Left kidney (tissue), 8 donors: ENCODE results near the gene PITX2. TPM values are rescaled to one million over a fixed set of nuclear protein-coding genes. Genes with fewer than 3 reads are reported as not detected.
A peak's percentile ranks its signal among the peaks of the same experiment; 100 is the strongest.

ENCODE experiments used
- DNase-seq: peaks from one replicate; pipeline ENCODE4 v3.0.0-alpha.2; 2013
- long read RNA-seq, 8 donors: transcript quantifications; one replicate each; lab custom pipeline, GENCODE V29; 2026
- polyA plus RNA-seq: library from polyadenylated mRNA; unstranded; fragments of 120-200 nt; gene quantifications from one replicate; pipeline ENCODE4 v1.2.1, GENCODE V29; 2013; ENCODE audit not compliant: insufficient read length

Gene PITX2
- polyA plus RNA-seq = 3.8 TPM
- long read RNA-seq, donor 1, partial matches to known transcripts = 0 of 2 reads
- long read RNA-seq, donor 1, other reads (novel, unspliced or antisense) = 0 of 2 reads
- long read RNA-seq, donor 2, partial matches to known transcripts = 0 of 3 reads
- long read RNA-seq, donor 2, other reads (novel, unspliced or antisense) = 0 of 3 reads
- long read RNA-seq, donor 3, partial matches to known transcripts = 0 of 1 reads
- long read RNA-seq, donor 3, other reads (novel, unspliced or antisense) = 0 of 1 reads
- long read RNA-seq, donor 4 = 0 reads
- long read RNA-seq, donor 5, partial matches to known transcripts = 0 of 5 reads
- long read RNA-seq, donor 5, other reads (novel, unspliced or antisense) = 0 of 5 reads
- long read RNA-seq, donor 6, partial matches to known transcripts = 0 of 3 reads
- long read RNA-seq, donor 6, other reads (novel, unspliced or antisense) = 0 of 3 reads
- long read RNA-seq, donor 7, partial matches to known transcripts = 0 of 1 reads
- long read RNA-seq, donor 7, other reads (novel, unspliced or antisense) = 0 of 1 reads
- long read RNA-seq, donor 8, partial matches to known transcripts = 0 of 1 reads
- long read RNA-seq, donor 8, other reads (novel, unspliced or antisense) = 0 of 1 reads

GRCh38 chr4:110622841-110623717, at the start of gene PITX2:
Gene PITX2 (minus strand): TSS chr4:110623077. CDS start chr4:110622460, 617 bp downstream.
- DNase-seq = peak; percentile 87

- DNase-seq = no peak
These were observed 48.8 kb upstream of the PITX2 start for GRCh38 chr4:110671679-110672078.

GRCh38 chr4:110669663-110670062, 46.8 kb upstream of the PITX2 start:
- no peak for DNase-seq

GRCh38 chr4:110668463-110669235, 45.8 kb upstream of the PITX2 start:
- no peak for DNase-seq

GRCh38 chr4:110667670-110668069, 44.8 kb upstream of the PITX2 start:
- no peak for DNase-seq

- DNase-seq = no peak
These were observed 43.2 kb upstream of the PITX2 start for GRCh38 chr4:110666030-110666429.

GRCh38 chr4:110663738-110664444, 41.0 kb upstream of the PITX2 start:
- no peak for DNase-seq

GRCh38 chr4:110663206-110663605, 40.3 kb upstream of the PITX2 start:
- DNase-seq = no peak

GRCh38 chr4:110660755-110661154, 37.9 kb upstream of the PITX2 start:
- DNase-seq = no peak

GRCh38 chr4:110654254-110654635, 31.4 kb upstream of the PITX2 start:
- no peak for DNase-seq

GRCh38 chr4:110653321-110654253, 30.7 kb upstream of the PITX2 start:
- DNase-seq = no peak

GRCh38 chr4:110644008-110644407, 21.1 kb upstream of the PITX2 start:
- DNase-seq = no peak

GRCh38 chr4:110643096-110643495, 20.2 kb upstream of the PITX2 start:
- DNase-seq = no peak

- DNase-seq = no peak
These were observed 18.3 kb upstream of the PITX2 start for GRCh38 chr4:110641218-110641617.

GRCh38 chr4:110640576-110640975, 17.7 kb upstream of the PITX2 start:
- no peak for DNase-seq

GRCh38 chr4:110639207-110640090, 16.6 kb upstream of the PITX2 start:
- DNase-seq = no peak

- DNase-seq = no peak
These were observed 15.3 kb upstream of the PITX2 start for GRCh38 chr4:110638089-110638746.

GRCh38 chr4:110637408-110638088, 14.7 kb upstream of the PITX2 start:
- DNase-seq = no peak
